HG02763 (cell line): Measurements from ENCODE around the gene LILRA5.
"Not testable (repeated sequence)": the region's sequence is repeated elsewhere in the genome, so short reads cannot be mapped to it uniquely, and the experiment has no call there.

ENCODE experiments used
- ATAC-seq: cut with Tn5 transposase; IDR thresholded peaks from one replicate; pipeline ENCODE4 v1.9.1; 2021; ENCODE audit warnings: mild to moderate bottlenecking, moderate library complexity; ENCODE audit not compliant: unreplicated experiment

LILRA5 gene

GRCh38 chr19:54307389-54308020 lies 5.5 kb downstream of the LILRA5 start:
- ATAC-seq: no peak

- no peak for ATAC-seq
Measured at GRCh38 chr19:54305141-54305540, 7.8 kb downstream of the LILRA5 start.

- no peak for ATAC-seq
Measured at GRCh38 chr19:54302257-54302656, 10.7 kb downstream of the LILRA5 start.

- ATAC-seq: no peak
Measured at GRCh38 chr19:54299515-54299914, 13.5 kb downstream of the LILRA5 start.

GRCh38 chr19:54299126-54299498 lies 13.9 kb downstream of the LILRA5 start:
- no peak for ATAC-seq

GRCh38 chr19:54298357-54299125 lies 14.4 kb downstream of the LILRA5 start:
- ATAC-seq: no peak

- ATAC-seq: no peak
Measured at GRCh38 chr19:54297759-54298305, 15.1 kb downstream of the LILRA5 start.

- no peak for ATAC-seq
Measured at GRCh38 chr19:54294539-54294938, 18.4 kb downstream of the LILRA5 start.

GRCh38 chr19:54289160-54289559 lies 23.8 kb downstream of the LILRA5 start:
- ATAC-seq: not testable (repeated sequence)

- ATAC-seq: no peak
Measured at GRCh38 chr19:54287456-54287855, 25.5 kb downstream of the LILRA5 start.

- not testable (repeated sequence) for ATAC-seq
Measured at GRCh38 chr19:54286283-54286682, 26.7 kb downstream of the LILRA5 start.

GRCh38 chr19:54285427-54286056 lies 27.4 kb downstream of the LILRA5 start:
- ATAC-seq: not testable (repeated sequence)

GRCh38 chr19:54282686-54283470 lies 30.1 kb downstream of the LILRA5 start:
- no peak for ATAC-seq

GRCh38 chr19:54281729-54282075 lies 31.3 kb downstream of the LILRA5 start:
- ATAC-seq: not testable (repeated sequence)

GRCh38 chr19:54281007-54281728 lies 31.8 kb downstream of the LILRA5 start, which contains the start of gene LILRB2:
LILRB2 (minus strand) TSS chr19:54281110; CDS start chr19:54280496, 614 bp downstream.
- no peak for ATAC-seq

GRCh38 chr19:54280441-54280840 lies 32.5 kb downstream of the LILRA5 start:
- not testable (repeated sequence) for ATAC-seq

- not testable (repeated sequence) for ATAC-seq
Measured at GRCh38 chr19:54280025-54280424, 32.9 kb downstream of the LILRA5 start.

- ATAC-seq: no peak
Measured at GRCh38 chr19:54279406-54279962, 33.5 kb downstream of the LILRA5 start.

- ATAC-seq: not testable (repeated sequence)
Measured at GRCh38 chr19:54278571-54279195, 34.3 kb downstream of the LILRA5 start.
